ENCODE measurements around the gene SPZ1.

Gene SPZ1

GRCh38 chr5:80369521-80369920, 49.7 kb downstream of the SPZ1 start:
- DNase-seq (ENCODE audit: low read depth) = no peak
- TF ChIP-seq, protein P1, sequence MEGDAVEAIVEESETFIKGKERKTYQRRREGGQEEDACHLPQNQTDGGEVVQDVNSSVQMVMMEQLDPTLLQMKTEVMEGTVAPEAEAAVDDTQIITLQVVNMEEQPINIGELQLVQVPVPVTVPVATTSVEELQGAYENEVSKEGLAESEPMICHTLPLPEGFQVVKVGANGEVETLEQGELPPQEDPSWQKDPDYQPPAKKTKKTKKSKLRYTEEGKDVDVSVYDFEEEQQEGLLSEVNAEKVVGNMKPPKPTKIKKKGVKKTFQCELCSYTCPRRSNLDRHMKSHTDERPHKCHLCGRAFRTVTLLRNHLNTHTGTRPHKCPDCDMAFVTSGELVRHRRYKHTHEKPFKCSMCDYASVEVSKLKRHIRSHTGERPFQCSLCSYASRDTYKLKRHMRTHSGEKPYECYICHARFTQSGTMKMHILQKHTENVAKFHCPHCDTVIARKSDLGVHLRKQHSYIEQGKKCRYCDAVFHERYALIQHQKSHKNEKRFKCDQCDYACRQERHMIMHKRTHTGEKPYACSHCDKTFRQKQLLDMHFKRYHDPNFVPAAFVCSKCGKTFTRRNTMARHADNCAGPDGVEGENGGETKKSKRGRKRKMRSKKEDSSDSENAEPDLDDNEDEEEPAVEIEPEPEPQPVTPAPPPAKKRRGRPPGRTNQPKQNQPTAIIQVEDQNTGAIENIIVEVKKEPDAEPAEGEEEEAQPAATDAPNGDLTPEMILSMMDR (conservative IDR thresholded peaks at IDR 0.05; ENCODE audit: control insufficient read depth, insufficient read depth, low read depth, low read length) = no peak

DNA sequence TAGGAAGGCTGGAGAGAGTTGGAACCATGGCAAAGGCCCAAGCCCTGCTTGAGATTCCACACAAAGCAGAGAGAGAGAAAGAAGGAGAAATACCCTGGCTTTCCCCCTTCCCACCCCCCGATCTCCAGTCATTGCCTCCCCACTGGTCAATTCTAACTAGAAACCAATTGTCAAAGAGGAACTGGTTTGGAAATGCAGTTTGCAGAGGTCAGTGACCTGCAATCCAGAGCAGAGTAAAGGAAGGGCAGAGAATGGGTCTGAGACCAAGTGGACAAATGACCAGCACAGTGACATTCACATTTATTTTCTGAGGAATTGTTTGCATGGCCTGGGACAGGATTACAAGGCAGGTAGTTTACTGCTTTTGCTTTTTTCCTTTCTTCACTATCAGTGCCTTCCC, 50.6 kb downstream of the SPZ1 start:
- H3K4me3 ChIP-seq (ENCODE audit: control insufficient read depth, low read depth, low read length) = no peak overlapping the region
- no peak for DNase-seq (ENCODE audit: low read depth)
- TF ChIP-seq, protein P1 (conservative IDR thresholded peaks at IDR 0.05; ENCODE audit: control insufficient read depth, insufficient read depth, low read depth, low read length) = no peak

More at GRCh38 chr5:80369521-80369920, 49.7 kb downstream of the SPZ1 start:
- H3K4me3 ChIP-seq (ENCODE audit: control insufficient read depth, low read depth, low read length) = no peak overlapping the region
